Erythroblast (primary cell): ENCODE measurements around the gene KCNIP4.

Source experiments
- GATA1 ChIP-seq: IDR thresholded peaks from 2 replicates; pipeline ENCODE4 v1.6.1; 2011; ENCODE audit warnings: low read depth, mild to moderate bottlenecking, control low read depth, low read length, moderate library complexity
- POLR2A ChIP-seq: IDR thresholded peaks from 2 replicates; pipeline ENCODE4 v1.6.1; 2011; ENCODE audit warnings: mild to moderate bottlenecking, low read length

- no peak for TF ChIP-seq POLR2A
- TF ChIP-seq GATA1: no peak
Measured at GRCh38 chr4:21002976-21003375, 945.6 kb downstream of the KCNIP4 start.
